HFFc6 (cell line): ENCODE results near the gene GPR137. TPM values are rescaled to one million over a fixed set of nuclear protein-coding genes. Genes with fewer than 3 reads are reported as not detected.

ENCODE experiments used
- DNase-seq: peaks from one replicate; pipeline ENCODE4 v3.0.0-alpha.2; 2018
- H3K27ac Mint-ChIP-seq: 2 replicates; pipeline ENCODE4 v1.8.0; 2020; ENCODE audit warnings: mild to moderate bottlenecking, mixed read lengths
- H3K27me3 Mint-ChIP-seq: 2 replicates; pipeline ENCODE4 v1.8.0; 2021; ENCODE audit warnings: mild to moderate bottlenecking, moderate library complexity, mixed read lengths; ENCODE audit not compliant: insufficient read depth
- H3K36me3 Mint-ChIP-seq: 2 replicates; pipeline ENCODE4 v1.8.0; 2021; ENCODE audit warnings: low read depth, mixed read lengths
- H3K4me1 Mint-ChIP-seq: 2 replicates; pipeline ENCODE4 v1.8.0; 2020; ENCODE audit warnings: low read depth, mixed read lengths
- H3K4me3 Mint-ChIP-seq: 2 replicates; pipeline ENCODE4 v1.8.0; 2020; ENCODE audit warnings: mild to moderate bottlenecking, moderate library complexity, mixed read lengths
- H3K9me3 Mint-ChIP-seq: 2 replicates; pipeline ENCODE4 v1.8.0; 2020; ENCODE audit warnings: mild to moderate bottlenecking, mixed read lengths
- CTCF ChIP-seq: fragments of 200-600 bp; sonication (generic); IDR thresholded peaks from 2 replicates; pipeline ENCODE4 v1.5.0; 2021; ENCODE audit warnings: antibody characterized with exemption, mild to moderate bottlenecking
- total RNA-seq, 6 experiments: library from RNA; stranded (reverse); fragmentation: NEBNext Ultra II Directional; extraction: Animal tissue kit (Norgen Biotek cat#: 25700); gene quantifications; 2 replicates in 1 of 6; 3 replicates in 5 of 6; pipeline ENCODE4 v1.2.3, GENCODE V29; 2021

Gene GPR137
- total RNA-seq, 6 experiments from 2014 or later = 27.9 to 42.1 (median 34.7) TPM

- H3K27ac Mint-ChIP-seq = no peak overlapping the region
- H3K27me3 Mint-ChIP-seq = peaks cover 2% of the 10 kb centered on the region
- H3K4me1 Mint-ChIP-seq = peaks cover 12% of the 10 kb centered on the region
- TF ChIP-seq CTCF = no peak
- no peak for DNase-seq
- no peak overlapping the region for H3K4me3 Mint-ChIP-seq
- peaks cover 8% of the 10 kb centered on the region for H3K36me3 Mint-ChIP-seq
- no peaks in the 10 kb centered on the region for H3K9me3 Mint-ChIP-seq
These were observed 31.3 kb upstream of the GPR137 start for GRCh38 chr11:64254326-64254725.

GRCh38 chr11:64255135-64256128 lies 30.2 kb upstream of the GPR137 start:
- peaks cover 12% of the 10 kb centered on the region for H3K4me1 Mint-ChIP-seq
- no peaks in the 10 kb centered on the region for H3K9me3 Mint-ChIP-seq
- H3K27ac Mint-ChIP-seq = no peak overlapping the region
- H3K36me3 Mint-ChIP-seq = peaks cover 19% of the 10 kb centered on the region
- no peak for DNase-seq
- H3K4me3 Mint-ChIP-seq = no peak overlapping the region
- TF ChIP-seq CTCF = no peak
- H3K27me3 Mint-ChIP-seq = peaks cover 2% of the 10 kb centered on the region

- Mint-ChIP-seq H3K27me3 (peaks cover 2% of the 10 kb centered on the region), H3K9me3 (no peaks in the 10 kb centered on the region), H3K4me1 (peaks cover 12% of the 10 kb centered on the region), H3K36me3 (peaks cover 19% of the 10 kb centered on the region), H3K27ac (no peak overlapping the region), H3K4me3 (no peak overlapping the region)
- TF ChIP-seq CTCF = no peak
- no peak for DNase-seq
These were observed 29.3 kb upstream of the GPR137 start for GRCh38 chr11:64256300-64256699.

- no peak for TF ChIP-seq CTCF
- no peak for DNase-seq
- Mint-ChIP-seq H3K27ac (no peak overlapping the region), H3K27me3 (peaks cover 4% of the 10 kb centered on the region), H3K9me3 (no peaks in the 10 kb centered on the region), H3K36me3 (peaks cover 32% of the 10 kb centered on the region), H3K4me3 (no peak overlapping the region), H3K4me1 (peaks cover 16% of the 10 kb centered on the region)
These were observed 27.3 kb upstream of the GPR137 start for GRCh38 chr11:64258356-64258755.

GRCh38 chr11:64258946-64259532 lies 26.6 kb upstream of the GPR137 start:
- Mint-ChIP-seq H3K9me3 (no peaks in the 10 kb centered on the region), H3K4me3 (no peak overlapping the region), H3K4me1 (peaks cover 9% of the 10 kb centered on the region), H3K27me3 (peaks cover 4% of the 10 kb centered on the region), H3K27ac (no peak overlapping the region), H3K36me3 (peaks cover 33% of the 10 kb centered on the region)
- TF ChIP-seq CTCF = no peak
- no peak for DNase-seq
